ENCODE data around the gene IL1RL2.

DNA sequence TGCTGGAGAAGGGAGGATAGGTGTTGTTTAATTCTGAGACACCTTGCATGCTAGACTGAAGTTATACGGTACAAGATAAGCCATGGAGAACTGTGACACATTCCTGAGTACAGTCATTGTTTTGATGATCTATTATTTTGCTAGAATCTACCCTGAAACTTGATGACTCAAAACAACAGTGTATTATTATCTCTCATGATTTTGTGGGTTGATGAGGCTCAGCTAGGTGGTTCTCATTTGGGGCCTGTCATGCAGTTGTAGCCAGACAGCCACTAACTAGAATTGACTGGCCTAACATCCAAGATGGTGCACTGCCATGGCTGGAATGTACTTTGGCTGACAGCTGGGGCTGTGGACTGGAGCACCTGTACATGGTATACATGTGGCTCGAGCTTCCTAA lies 49.7 kb upstream of the IL1RL2 start:
- TF ChIP-seq CTCF (IDR thresholded peaks at IDR 0.05; ENCODE audit: insufficient read depth, low read length) (no peak), POLR2AphosphoS5 (IDR thresholded peaks at IDR 0.05; ENCODE audit: low read depth) (no peak), GABPA (IDR thresholded peaks at IDR 0.05; ENCODE audit: low read depth) (no peak), REST (IDR thresholded peaks at IDR 0.05; ENCODE audit: insufficient replicate concordance, low read depth) (no peak)

All from HL-60 (cell line).